Endothelial cell of umbilical vein (primary cell): Measurements from ENCODE around the gene FOXJ1. TPM values are rescaled to one million over a fixed set of nuclear protein-coding genes. Genes with fewer than 3 reads are reported as not detected.

Experiments used
- BruUV-seq: library from RNA; stranded (reverse); fragments of 400-500 nt; replicated peaks from 2 replicates; lab custom pipeline; 2021; lab: Mats Ljungman, UMichigan
- CTCF ChIA-PET: fragments of 300-600, 350-600 bp; sonication (Branson Sonifier 250); formaldehyde crosslinking; loops from one replicate; lab custom pipeline; 2021; ENCODE audit warnings: antibody characterized with exemption, inconsistent platforms; lab: Charles Lee
- POLR2A ChIA-PET: fragments of 300-600, 350-600 bp; sonication (Branson Sonifier 250); formaldehyde crosslinking; loops from one replicate; lab custom pipeline; 2021; ENCODE audit warnings: antibody characterized with exemption, inconsistent platforms; lab: Charles Lee
- DNase-seq: peaks from one replicate; pipeline ENCODE4 v3.0.0-alpha.2; 2011; ENCODE audit warnings: low read depth, low spot score
- FAIRE-seq: peaks from 2 replicates; lab custom pipeline; 2011; peaks lifted over from hg19 to GRCh38; lab: Jason Lieb, UNC
- H2AFZ ChIP-seq: 2 replicates; pipeline ENCODE4 v1.6.0; 2012; ENCODE audit warnings: low read depth, low read length, control low read depth, inconsistent platforms
- H3K27ac ChIP-seq: 2 replicates; pipeline ENCODE4 v1.5.1; 2011; ENCODE audit warnings: low read depth, mild to moderate bottlenecking, control low read depth, low read length, moderate library complexity; ENCODE audit not compliant: insufficient read depth
- H3K27me3 ChIP-seq, 2 experiments: 2 replicates each; pipeline versions ENCODE4 v1.6.0 to v1.6.1; 2011; ENCODE audit warnings: low read length in 2 of 2, mixed read lengths in 1 of 2; ENCODE audit not compliant: control insufficient read depth in 2 of 2, insufficient read depth in 2 of 2
- H3K36me3 ChIP-seq, 2 experiments: 2 replicates in 1 of 2; 3 replicates in 1 of 2; pipeline ENCODE4 v1.5.1; 2011; ENCODE audit warnings: low read length in 2 of 2, mild to moderate bottlenecking in 1 of 2, moderate library complexity in 1 of 2; ENCODE audit not compliant: control insufficient read depth in 2 of 2, insufficient read depth in 2 of 2; ENCODE audit errors: extremely low read depth in 1 of 2
- H3K4me1 ChIP-seq: 3 replicates; pipeline ENCODE4 v1.5.1; 2011; ENCODE audit warnings: mild to moderate bottlenecking, low read length; ENCODE audit not compliant: control insufficient read depth, insufficient read depth; ENCODE audit errors: extremely low read depth
- H3K4me2 ChIP-seq: 2 replicates; pipeline ENCODE4 v1.6.1; 2011; ENCODE audit warnings: low read length, control low read depth, mixed read lengths; ENCODE audit not compliant: insufficient read depth
- H3K4me3 ChIP-seq, 3 experiments: fragments of 200-600 bp in 1 of 3; sonication (generic), shearing (Covaris generic) in 1 of 3; replicated peaks in 1 of 3; 2 replicates each; pipeline ENCODE4 v1.5.1; 2011 to 2016; ENCODE audit warnings: control low read depth in 3 of 3, low read length in 3 of 3, mild to moderate bottlenecking in 2 of 3, inconsistent platforms in 1 of 3, low read depth in 1 of 3, moderate library complexity in 1 of 3; ENCODE audit not compliant: insufficient read depth in 1 of 3
- H3K79me2 ChIP-seq: 2 replicates; pipeline ENCODE4 v1.6.0; 2012; ENCODE audit warnings: low read length, inconsistent platforms; ENCODE audit not compliant: control insufficient read depth, insufficient read depth
- H3K9ac ChIP-seq: replicated peaks from 2 replicates; pipeline ENCODE3; 2011; ENCODE audit warnings: low read length, control low read depth; ENCODE audit not compliant: insufficient read depth; ENCODE audit errors: extremely low read depth
- H3K9me1 ChIP-seq: replicated peaks from 3 replicates; pipeline ENCODE4 v1.6.0; 2011; ENCODE audit warnings: mild to moderate bottlenecking, low read length; ENCODE audit not compliant: control insufficient read depth, insufficient read depth; ENCODE audit errors: extremely low read depth
- H3K9me3 ChIP-seq: replicated peaks from 2 replicates; pipeline ENCODE4 v1.5.1; 2012; ENCODE audit warnings: low read length, inconsistent platforms; ENCODE audit not compliant: control insufficient read depth, insufficient read depth
- H4K20me1 ChIP-seq: replicated peaks from 2 replicates; pipeline ENCODE3; 2011; ENCODE audit warnings: mild to moderate bottlenecking, low read length; ENCODE audit not compliant: control insufficient read depth, insufficient read depth; ENCODE audit errors: extremely low read depth
- CTCF ChIP-seq, 2 donors: IDR thresholded peaks; 1 replicate in 1 of 2; 2 replicates in 1 of 2; pipeline ENCODE4 v1.5.1; 2011; ENCODE audit warnings: low read length in 2 of 2, mild to moderate bottlenecking in 2 of 2, moderate library complexity in 2 of 2, control low read depth in 1 of 2, inconsistent platforms in 1 of 2, low read depth in 1 of 2; ENCODE audit not compliant: insufficient read depth in 1 of 2; ENCODE audit errors: extremely low read depth in 1 of 2
- EZH2 ChIP-seq: IDR thresholded peaks from 2 replicates; pipeline ENCODE4 v1.6.1; 2012; ENCODE audit warnings: borderline replicate concordance, low read depth, mild to moderate bottlenecking, moderate library complexity, low read length, inconsistent platforms; ENCODE audit not compliant: severe bottlenecking
- FOS ChIP-seq: IDR thresholded peaks from 2 replicates; pipeline ENCODE4 v1.6.1; 2011; ENCODE audit warnings: mild to moderate bottlenecking, low read length, moderate library complexity, borderline replicate concordance; ENCODE audit not compliant: insufficient read depth
- GATA2 ChIP-seq: IDR thresholded peaks from 2 replicates; pipeline ENCODE4 v1.7.0; 2011; ENCODE audit warnings: low read depth, mild to moderate bottlenecking, moderate library complexity, mixed read lengths, low read length; ENCODE audit not compliant: insufficient read length, insufficient read depth
- JUN ChIP-seq: IDR thresholded peaks from 2 replicates; pipeline ENCODE4 v1.6.1; 2011; ENCODE audit warnings: borderline replicate concordance, low read depth; ENCODE audit not compliant: insufficient read length, insufficient read depth
- MYC ChIP-seq: IDR thresholded peaks from one replicate; pipeline ENCODE4 v1.6.1; 2011; ENCODE audit warnings: mild to moderate bottlenecking, low read depth, low read length
- POLR2A ChIP-seq: IDR thresholded peaks from 2 replicates; pipeline ENCODE4 v1.6.1; 2012; ENCODE audit warnings: low read depth, mild to moderate bottlenecking, control low read depth, low read length
- POLR2AphosphoS5 ChIP-seq: IDR thresholded peaks from 2 replicates; pipeline ENCODE4 v1.6.1; 2012; ENCODE audit warnings: low read depth, mild to moderate bottlenecking, control low read depth, low read length, moderate library complexity; ENCODE audit not compliant: insufficient read depth
- dilution Hi-C: fragments of 300-500 bp; cut with MboI; formaldehyde crosslinking; loops from one replicate; pipeline ENCODE4 v1.15.0; 2019; ENCODE audit warnings: low sequenced_read_pairs; ENCODE audit not compliant: extremely low pct_ligation_motif_present
- intact Hi-C: fragments of 100-400 bp; cut with micrococcal nuclease; formaldehyde crosslinking; loops from one replicate; pipeline ENCODE4 v1.10.0; 2022
- polyA plus RNA-seq, 4 experiments: library from polyadenylated mRNA; depleted of rRNA in 3 of 4; stranded (reverse) in 3 of 4; unstranded in 1 of 4; fragments of >200 nt; gene quantifications; 2 replicates each; pipeline versions ENCODE4 v1.2.1 to v1.2.3, GENCODE V29; 2011 to 2012; ENCODE audit warnings: missing spikeins in 1 of 4
- total RNA-seq: library from RNA; stranded (reverse); gene quantifications from 2 replicates; pipeline ENCODE4 v1.2.3, GENCODE V29; 2021
- TF ChIP-seq, protein P1 (sequence below): IDR thresholded peaks from 2 replicates; pipeline ENCODE4 v1.6.1; 2011; ENCODE audit not compliant: insufficient read depth, insufficient read length

The FOXJ1 gene
- total and polyA plus RNA-seq, 2 donors (not counting 3 experiments of a cell fraction or from before 2014, with no cell fraction given) = not detected

DNA sequence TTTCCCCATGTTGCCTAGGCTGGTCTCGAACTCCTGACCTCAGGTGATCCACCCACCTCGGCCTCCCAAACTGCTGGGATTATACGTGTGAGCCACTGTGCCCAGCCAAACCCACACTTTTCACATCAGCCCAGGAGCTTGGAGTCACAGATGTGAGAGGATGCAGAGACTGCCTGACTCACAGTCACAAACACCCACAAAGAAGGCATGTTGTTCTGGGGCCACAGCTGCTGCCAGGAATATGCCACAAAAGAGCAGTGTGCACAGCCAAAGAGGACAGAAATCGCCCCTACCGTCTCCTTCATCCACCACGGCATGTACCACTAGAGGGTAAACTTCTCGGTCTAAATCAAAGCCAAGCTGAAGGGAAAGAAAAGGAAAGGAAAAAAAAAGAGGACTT is 25.1 kb upstream of the FOXJ1 start:
- H3K9me1 ChIP-seq = no peaks in the 10 kb centered on the region
- H3K4me1 ChIP-seq = no peaks in the 10 kb centered on the region
- intact Hi-C loops (no loop called here), dilution Hi-C loops (no loop called here)
- no peaks in the 10 kb centered on the region for H3K36me3 ChIP-seq
- FAIRE-seq (no peak), DNase-seq (no peak)
- H4K20me1 ChIP-seq = no peaks in the 10 kb centered on the region
- H3K4me2 ChIP-seq = no peak overlapping the region
- H2AFZ ChIP-seq = no peak overlapping the region
- TF ChIP-seq, protein P1, sequence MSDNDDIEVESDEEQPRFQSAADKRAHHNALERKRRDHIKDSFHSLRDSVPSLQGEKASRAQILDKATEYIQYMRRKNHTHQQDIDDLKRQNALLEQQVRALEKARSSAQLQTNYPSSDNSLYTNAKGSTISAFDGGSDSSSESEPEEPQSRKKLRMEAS = no peak
- TF ChIP-seq JUN = no peak
- TF ChIP-seq EZH2 = no peak
- TF ChIP-seq POLR2AphosphoS5 = no peak
- TF ChIP-seq FOS = no peak
- CTCF ChIA-PET = interaction anchor here (0.8 to 1.9 kb wide), 4 partner anchors 16 to 116 kb away, joined by 3 to 13 read pairs (median 4); no protein-coding TSS in a partner anchor
- no TSS peak for BruUV-seq
- no peaks in the 10 kb centered on the region for H3K79me2 ChIP-seq
- POLR2A ChIA-PET = no interaction called here
- no peak overlapping the region for H3K4me3 ChIP-seq
- no peak overlapping the region for H3K9ac ChIP-seq
- H3K9me3 ChIP-seq = no peaks in the 10 kb centered on the region
- no peak overlapping the region for H3K27ac ChIP-seq
- peaks cover 6% of the 10 kb centered on the region in 2 experiments for H3K27me3 ChIP-seq

- POLR2A ChIA-PET = no interaction called here
- FAIRE-seq = no peak
- no peak for TF ChIP-seq FOS
- no peak for TF ChIP-seq POLR2AphosphoS5
- no peak for TF ChIP-seq GATA2
- no peak for TF ChIP-seq CTCF (IDR thresholded peaks at IDR 0.05; ENCODE audit: extremely low read depth in 1 of 2, insufficient read depth in 1 of 2, low read depth in 1 of 2, low read length in 2 of 2)
- no peak for TF ChIP-seq JUN
- TF ChIP-seq, protein P1 = no peak
- no peak for TF ChIP-seq EZH2
- no peak for TF ChIP-seq POLR2A
- TF ChIP-seq MYC = no peak
- no peaks in the 10 kb centered on the region for H3K9me3 ChIP-seq
- H3K27ac ChIP-seq = no peak overlapping the region
- no peaks in the 10 kb centered on the region for H3K79me2 ChIP-seq
- dilution Hi-C loops = no loop called here
- H3K27me3 ChIP-seq = peaks cover 6 to 7% of the 10 kb centered on the region in 2 experiments
- intact Hi-C loops = no loop called here
- no peaks in the 10 kb centered on the region for H3K4me1 ChIP-seq
- H4K20me1 ChIP-seq = no peaks in the 10 kb centered on the region
- H3K4me2 ChIP-seq = no peak overlapping the region
- no peak for DNase-seq
- no peak overlapping the region for H3K9ac ChIP-seq
- CTCF ChIA-PET = interaction anchor here (1.5 kb wide), 1 partner anchor 14 kb away, joined by 4 read pairs; no protein-coding TSS in a partner anchor
- BruUV-seq = no TSS peak
- H2AFZ ChIP-seq = no peak overlapping the region
- no peak overlapping the region for H3K4me3 ChIP-seq
- H3K36me3 ChIP-seq = no peaks in the 10 kb centered on the region
- H3K9me1 ChIP-seq = no peaks in the 10 kb centered on the region
Observed at GRCh38 chr17:76164331-76164730, 23.3 kb upstream of the FOXJ1 start.
